Measurements from ENCODE around the gene MS4A6A. TPM values are rescaled to one million over a fixed set of nuclear protein-coding genes. Genes with fewer than 3 reads are reported as not detected.

Gene MS4A6A
- total and polyA plus RNA-seq, 2 donors (not counting 3 experiments of a cell fraction or from before 2014, with no cell fraction given) = 2.7 to 5.0 TPM

GRCh38 chr11:60222141-60222540 is 39.3 kb upstream of the MS4A6A start:
- H3K4me1 ChIP-seq (ENCODE audit: control insufficient read depth, extremely low read depth, insufficient read depth, low read length) = no peaks in the 10 kb centered on the region
- H3K9me3 ChIP-seq (replicated peaks; ENCODE audit: control insufficient read depth, insufficient read depth, low read length) = no peaks in the 10 kb centered on the region
- intact Hi-C loops (cut with micrococcal nuclease) = no loop called here
- H4K20me1 ChIP-seq (replicated peaks; ENCODE audit: control insufficient read depth, extremely low read depth, insufficient read depth, low read length) = no peaks in the 10 kb centered on the region
- no peak overlapping the region for H2AFZ ChIP-seq (ENCODE audit: low read depth, low read length)
- H3K79me2 ChIP-seq (ENCODE audit: control insufficient read depth, insufficient read depth, low read length) = no peaks in the 10 kb centered on the region
- no peak overlapping the region for H3K4me2 ChIP-seq (ENCODE audit: insufficient read depth, low read length)
- ChIA-PET POLR2A (no interaction called here), CTCF (no interaction called here)
- no peak overlapping the region for H3K4me3 ChIP-seq (replicated peaks in 1 of 3; ENCODE audit: insufficient read depth in 1 of 3, low read depth in 1 of 3, low read length in 3 of 3)
- H3K9ac ChIP-seq (replicated peaks; ENCODE audit: extremely low read depth, insufficient read depth, low read length) = no peak overlapping the region
- dilution Hi-C loops (cut with MboI; ENCODE audit: extremely low pct_ligation_motif_present, low sequenced_read_pairs) = no loop called here
- H3K36me3 ChIP-seq (ENCODE audit: control insufficient read depth in 2 of 2, extremely low read depth in 1 of 2, insufficient read depth in 2 of 2, low read length in 2 of 2) = no peaks in the 10 kb centered on the region
- TF ChIP-seq CTCF (IDR thresholded peaks at IDR 0.05; ENCODE audit: extremely low read depth in 1 of 2, insufficient read depth in 1 of 2, low read depth in 1 of 2, low read length in 2 of 2) (no peak), MAX (IDR thresholded peaks at IDR 0.05; ENCODE audit: insufficient read depth, insufficient read length) (no peak), GATA2 (IDR thresholded peaks at IDR 0.05; ENCODE audit: insufficient read depth, insufficient read length, low read depth, low read length) (no peak), JUN (IDR thresholded peaks at IDR 0.05; ENCODE audit: borderline replicate concordance, insufficient read depth, insufficient read length, low read depth) (no peak)
- no TSS peak for BruUV-seq (replicated peaks)
- no peak overlapping the region for H3K27ac ChIP-seq (ENCODE audit: insufficient read depth, low read depth, low read length)
- no peak for FAIRE-seq
- no peaks in the 10 kb centered on the region for H3K9me1 ChIP-seq (replicated peaks; ENCODE audit: control insufficient read depth, extremely low read depth, insufficient read depth, low read length)
- no peaks in the 10 kb centered on the region for H3K27me3 ChIP-seq (ENCODE audit: control insufficient read depth in 2 of 2, insufficient read depth in 2 of 2, low read length in 2 of 2)
- DNase-seq (ENCODE audit: low read depth, low spot score) = no peak

- BruUV-seq (replicated peaks) = no TSS peak
- no peaks in the 10 kb centered on the region for H3K9me3 ChIP-seq (replicated peaks; ENCODE audit: control insufficient read depth, insufficient read depth, low read length)
- H3K36me3 ChIP-seq (ENCODE audit: control insufficient read depth in 2 of 2, extremely low read depth in 1 of 2, insufficient read depth in 2 of 2, low read length in 2 of 2) = no peaks in the 10 kb centered on the region
- intact Hi-C loops (cut with micrococcal nuclease) = no loop called here
- ChIA-PET CTCF (no interaction called here), POLR2A (no interaction called here)
- H3K9ac ChIP-seq (replicated peaks; ENCODE audit: extremely low read depth, insufficient read depth, low read length) = no peak overlapping the region
- no peak overlapping the region for H3K4me3 ChIP-seq (replicated peaks in 1 of 3; ENCODE audit: insufficient read depth in 1 of 3, low read depth in 1 of 3, low read length in 3 of 3)
- H3K4me2 ChIP-seq (ENCODE audit: insufficient read depth, low read length) = no peak overlapping the region
- dilution Hi-C loops (cut with MboI; ENCODE audit: extremely low pct_ligation_motif_present, low sequenced_read_pairs) = no loop called here
- no peaks in the 10 kb centered on the region for H3K4me1 ChIP-seq (ENCODE audit: control insufficient read depth, extremely low read depth, insufficient read depth, low read length)
- no peaks in the 10 kb centered on the region for H3K9me1 ChIP-seq (replicated peaks; ENCODE audit: control insufficient read depth, extremely low read depth, insufficient read depth, low read length)
- H3K27ac ChIP-seq (ENCODE audit: insufficient read depth, low read depth, low read length) = no peak overlapping the region
- H4K20me1 ChIP-seq (replicated peaks; ENCODE audit: control insufficient read depth, extremely low read depth, insufficient read depth, low read length) = no peaks in the 10 kb centered on the region
- no peaks in the 10 kb centered on the region for H3K79me2 ChIP-seq (ENCODE audit: control insufficient read depth, insufficient read depth, low read length)
- H2AFZ ChIP-seq (ENCODE audit: low read depth, low read length) = no peak overlapping the region
- FAIRE-seq (no peak), DNase-seq (ENCODE audit: low read depth, low spot score) (no peak)
- TF ChIP-seq POLR2A (IDR thresholded peaks at IDR 0.05; ENCODE audit: low read depth, low read length) = no peak
- TF ChIP-seq POLR2AphosphoS5 (IDR thresholded peaks at IDR 0.05; ENCODE audit: insufficient read depth, low read depth, low read length) = no peak
- no peak for TF ChIP-seq GATA2 (IDR thresholded peaks at IDR 0.05; ENCODE audit: insufficient read depth, insufficient read length, low read depth, low read length)
- TF ChIP-seq EZH2 (IDR thresholded peaks at IDR 0.05; ENCODE audit: borderline replicate concordance, low read depth, low read length, severe bottlenecking) = no peak
- no peak for TF ChIP-seq MYC (IDR thresholded peaks at IDR 0.05; ENCODE audit: low read depth, low read length)
- TF ChIP-seq FOS (IDR thresholded peaks at IDR 0.05; ENCODE audit: borderline replicate concordance, insufficient read depth, low read length) = no peak
- TF ChIP-seq CTCF (IDR thresholded peaks at IDR 0.05; ENCODE audit: extremely low read depth in 1 of 2, insufficient read depth in 1 of 2, low read depth in 1 of 2, low read length in 2 of 2) = no peak
- no peak for TF ChIP-seq MAX (IDR thresholded peaks at IDR 0.05; ENCODE audit: insufficient read depth, insufficient read length)
- H3K27me3 ChIP-seq (ENCODE audit: control insufficient read depth in 2 of 2, insufficient read depth in 2 of 2, low read length in 2 of 2) = no peaks in the 10 kb centered on the region
These were observed 38.8 kb upstream of the MS4A6A start for GRCh38 chr11:60221692-60222091.

All from endothelial cell of umbilical vein (primary cell).